Testis (tissue), 5 donors: ENCODE results near the gene SVBP. TPM values are rescaled to one million over a fixed set of nuclear protein-coding genes. Genes with fewer than 3 reads are reported as not detected.
"Not testable (repeated sequence)": the region's sequence is repeated elsewhere in the genome, so short reads cannot be mapped to it uniquely, and the experiment has no call there.

Source experiments
- DNase-seq: peaks from one replicate; pipeline ENCODE4 v3.0.0-alpha.2; 2019
- H3K27ac ChIP-seq, 2 donors: fragments of 200-600 bp; sonication (generic); one replicate each; pipeline ENCODE4 v1.5.1; 2019
- H3K27me3 ChIP-seq: fragments of 200-600 bp; sonication (generic); one replicate; pipeline ENCODE4 v1.5.1; 2019
- H3K36me3 ChIP-seq: fragments of 200-600 bp; sonication (generic); one replicate; pipeline ENCODE4 v1.5.1; 2017; ENCODE audit warnings: low read depth; ENCODE audit errors: missing control alignments
- H3K4me1 ChIP-seq: fragments of 200-600 bp; sonication (generic); one replicate; pipeline ENCODE4 v1.5.1; 2019
- H3K4me3 ChIP-seq, 2 donors: fragments of 200-600 bp; sonication (generic); one replicate each; pipeline ENCODE4 v1.5.1; 2017 to 2019
- H3K9me3 ChIP-seq: fragments of 200-600 bp; sonication (generic); one replicate; pipeline ENCODE4 v1.5.1; 2017
- CTCF ChIP-seq, 3 experiments: fragments of 450-650 bp in 2 of 3; fragments of 200-600 bp in 1 of 3; sonication (generic) in 1 of 3; IDR thresholded peaks; one replicate each; pipeline ENCODE4 v1.5.1; 2016 to 2019; ENCODE audit warnings: antibody characterized with exemption in 3 of 3, mild to moderate bottlenecking in 2 of 3, moderate library complexity in 1 of 3
- POLR2A ChIP-seq: fragments of 450-650 bp; IDR thresholded peaks from one replicate; pipeline ENCODE4 v1.6.1; 2017; ENCODE audit warnings: antibody characterized with exemption, mild to moderate bottlenecking, moderate library complexity
- WGBS, 2 donors: methylation state at CpG; one replicate each; pipeline ENCODE4 v1.1.5; 2018; 5-methylcytosine and 5-hydroxymethylcytosine counted together
- intact Hi-C: fragments of 100-400 bp; cut with DNase I; formaldehyde crosslinking; loops from one replicate; pipeline ENCODE4 v1.15.1; 2023; ENCODE audit warnings: low total_unique reads
- long read RNA-seq, 2 donors: transcript quantifications; one replicate each; lab custom pipeline, GENCODE V29; 2026
- polyA plus RNA-seq: library from polyadenylated mRNA; stranded (reverse); fragments of 350-450 nt; fragmentation: Illumina TruSeq; extraction: RNeasy Lipid Tissue Mini Kit (QIAGEN cat#74804); gene quantifications from one replicate; pipeline ENCODE4 v1.2.3, GENCODE V29; 2014; ENCODE audit warnings: low read depth, low replicate concordance; ENCODE audit not compliant: insufficient read depth
- total RNA-seq, 2 donors: library from RNA; depleted of rRNA; stranded (reverse); fragments of >200 nt; gene quantifications; one replicate each; pipeline ENCODE4 v1.2.3, GENCODE V29; 2016

Gene SVBP
- total RNA-seq, result 10 to 100 TPM; 36.2 to 47.9 TPM
- 86.0 TPM for polyA plus RNA-seq
- long read RNA-seq, donor 1, transcript SVBP-201 (3 exons, 658 nt), result major isoform, 63 of 77 reads
- long read RNA-seq, donor 1, partial matches to known transcripts, result 9 of 77 reads
- long read RNA-seq, donor 1, other reads (novel, unspliced or antisense), result 5 of 77 reads
- long read RNA-seq, donor 2, transcript SVBP-201 (3 exons, 658 nt), result major isoform, 34 of 48 reads
- long read RNA-seq, donor 2, partial matches to known transcripts, result 14 of 48 reads
- long read RNA-seq, donor 2, other reads (novel, unspliced or antisense), result 0 of 48 reads

- Histone ChIP-seq H3K9me3 (no peaks in the 10 kb centered on the region), H3K4me3 (peak within 1 kb of the TSS; percentile 63 to 77), H3K27me3 (no peaks in the 10 kb centered on the region), H3K27ac (peak within 1 kb of the TSS; percentile 89 to 97), H3K36me3 (no peaks in the 10 kb centered on the region), H3K4me1 (peaks cover 9% of the 10 kb centered on the region)
- intact Hi-C loops, result no loop called here
- 1% methylated on average over 14 to 35 of the region's 66 CpGs for WGBS, 2 donors
- TF ChIP-seq CTCF (IDR thresholded peaks at IDR 0.05) (no peak), POLR2A (no peak)
- DNase-seq, result peak; percentile 95
Measured at GRCh38 chr1:42816585-42817439, at the start of gene SVBP, which contains the start of gene ERMAP. Gene SVBP, minus strand, starts transcription at chr1:42817397. Its CDS starts 853 bp downstream, at chr1:42816544. Gene ERMAP, plus strand, starts transcription at chr1:42817122. Its CDS starts 13,327 bp downstream, at chr1:42830449.

GRCh38 chr1:42866549-42866948 lies 49.4 kb upstream of the SVBP start:
- TF ChIP-seq POLR2A (no peak), CTCF (IDR thresholded peaks at IDR 0.05) (no peak)
- Histone ChIP-seq H3K36me3 (no peaks in the 10 kb centered on the region), H3K9me3 (no peaks in the 10 kb centered on the region), H3K27ac (no peak overlapping the region), H3K4me1 (no peaks in the 10 kb centered on the region), H3K4me3 (no peak overlapping the region), H3K27me3 (no peaks in the 10 kb centered on the region)
- 91% methylated on average over 5 of the region's 5 CpGs for WGBS, 2 donors
- intact Hi-C loops, result no loop called here
- DNase-seq, result no peak

GRCh38 chr1:42861014-42861399 lies 43.8 kb upstream of the SVBP start:
- intact Hi-C loops, result no loop called here
- Histone ChIP-seq H3K27ac (no peak overlapping the region), H3K9me3 (no peaks in the 10 kb centered on the region), H3K4me1 (no peaks in the 10 kb centered on the region), H3K36me3 (no peaks in the 10 kb centered on the region), H3K4me3 (no peak overlapping the region), H3K27me3 (no peaks in the 10 kb centered on the region)
- no peak for DNase-seq
- TF ChIP-seq CTCF (IDR thresholded peaks at IDR 0.05), result no peak

GRCh38 chr1:42860339-42861013 lies 43.3 kb upstream of the SVBP start:
- Histone ChIP-seq H3K27me3 (no peaks in the 10 kb centered on the region), H3K4me1 (no peaks in the 10 kb centered on the region), H3K27ac (no peak overlapping the region), H3K9me3 (no peaks in the 10 kb centered on the region), H3K4me3 (no peak overlapping the region), H3K36me3 (no peaks in the 10 kb centered on the region)
- TF ChIP-seq CTCF (IDR thresholded peaks at IDR 0.05) (no peak), POLR2A (no peak)
- intact Hi-C loops, result no loop called here
- no peak for DNase-seq
- 66 to 83% methylated on average over 4 of the region's 4 CpGs for WGBS, 2 donors

- H3K4me3 ChIP-seq, DNase-seq, H3K36me3 ChIP-seq, intact Hi-C loops, H3K4me1 ChIP-seq, H3K27ac ChIP-seq, H3K27me3 ChIP-seq, H3K9me3 ChIP-seq: not testable (repeated sequence)
- 85 to 91% methylated on average over 5 of the region's 5 CpGs for WGBS, 2 donors
Measured at GRCh38 chr1:42859366-42859765, 42.2 kb upstream of the SVBP start.

- DNase-seq, H3K36me3 ChIP-seq, H3K27ac ChIP-seq, H3K9me3 ChIP-seq, intact Hi-C loops, H3K4me3 ChIP-seq, H3K4me1 ChIP-seq, H3K27me3 ChIP-seq: not testable (repeated sequence)
- 84 to 88% methylated on average over 3 of the region's 3 CpGs for WGBS, 2 donors
Measured at GRCh38 chr1:42856554-42856953, 39.4 kb upstream of the SVBP start.
